CD14-positive monocyte (primary cell): ENCODE measurements around the gene B3GNT2. TPM values are rescaled to one million over a fixed set of nuclear protein-coding genes. Genes with fewer than 3 reads are reported as not detected.
A peak's percentile ranks its signal among the peaks of the same experiment; 100 is the strongest.

Source experiments
- DNase-seq, 3 donors: peaks; one replicate each; pipeline ENCODE4 v3.0.0-alpha.2; 2011 to 2022
- H2AFZ ChIP-seq: 2 replicates; pipeline ENCODE4 v1.6.0; 2012; ENCODE audit warnings: mild to moderate bottlenecking, low read depth, low read length, inconsistent platforms; ENCODE audit not compliant: insufficient read depth, poor library complexity, severe bottlenecking
- H3K27ac ChIP-seq, 2 donors: 1 replicate in 1 of 2; 2 replicates in 1 of 2; pipeline ENCODE4 v1.5.1; 2012 to 2013; ENCODE audit warnings: low read length in 2 of 2, control low read depth in 1 of 2, inconsistent platforms in 1 of 2, low read depth in 1 of 2, mild to moderate bottlenecking in 1 of 2
- H3K27me3 ChIP-seq, 2 donors: one replicate each; pipeline versions ENCODE4 v1.6.0 to v1.6.1; 2011 to 2013; ENCODE audit warnings: low read length in 2 of 2; ENCODE audit not compliant: control insufficient read depth in 2 of 2, insufficient read depth in 2 of 2
- H3K36me3 ChIP-seq, 2 donors: replicated peaks in 1 of 2; 1 replicate in 1 of 2; 2 replicates in 1 of 2; pipeline versions ENCODE4 v1.5.1 to v1.6.1; 2012 to 2013; ENCODE audit warnings: low read length in 2 of 2, control low read depth in 1 of 2, inconsistent platforms in 1 of 2, mild to moderate bottlenecking in 1 of 2; ENCODE audit not compliant: insufficient read depth in 2 of 2, control insufficient read depth in 1 of 2
- H3K4me1 ChIP-seq, 2 donors: 1 replicate in 1 of 2; 2 replicates in 1 of 2; pipeline versions ENCODE4 v1.5.1 to v1.6.1; 2012 to 2013; ENCODE audit warnings: low read length in 2 of 2, control low read depth in 1 of 2, inconsistent platforms in 1 of 2, mild to moderate bottlenecking in 1 of 2, moderate library complexity in 1 of 2; ENCODE audit not compliant: insufficient read depth in 2 of 2, control insufficient read depth in 1 of 2
- H3K4me2 ChIP-seq: replicated peaks from 2 replicates; pipeline ENCODE3; 2012; ENCODE audit warnings: low read length, moderate library complexity, mild to moderate bottlenecking; ENCODE audit not compliant: poor library complexity, severe bottlenecking; ENCODE audit errors: extremely low read depth
- H3K4me3 ChIP-seq, 3 experiments: fragments of 200-600 bp in 1 of 3; sonication (generic) in 1 of 3; replicated peaks in 1 of 3; 1 replicate in 2 of 3; 2 replicates in 1 of 3; pipeline ENCODE4 v1.5.1; 2011 to 2013; ENCODE audit warnings: low read length in 3 of 3, mild to moderate bottlenecking in 3 of 3, control low read depth in 2 of 3, low read depth in 2 of 3, inconsistent platforms in 1 of 3, moderate library complexity in 1 of 3
- H3K79me2 ChIP-seq: 2 replicates; pipeline ENCODE4 v1.6.0; 2012; ENCODE audit warnings: mild to moderate bottlenecking, control low read depth, inconsistent platforms, low read length, moderate library complexity; ENCODE audit not compliant: insufficient read depth
- H3K9ac ChIP-seq: 2 replicates; pipeline ENCODE4 v1.6.0; 2017; ENCODE audit warnings: low read length, mild to moderate bottlenecking; ENCODE audit not compliant: insufficient read depth, poor library complexity, severe bottlenecking
- H3K9me3 ChIP-seq, 2 donors: replicated peaks in 1 of 2; 1 replicate in 1 of 2; 2 replicates in 1 of 2; pipeline versions ENCODE4 v1.5.1 to v1.6.1; 2012 to 2013; ENCODE audit warnings: low read length in 2 of 2, control low read depth in 1 of 2; ENCODE audit not compliant: control insufficient read depth in 1 of 2, insufficient read depth in 1 of 2
- H4K20me1 ChIP-seq: 2 replicates; pipeline ENCODE4 v1.6.0; 2012; ENCODE audit warnings: mild to moderate bottlenecking, low read length, control low read depth, moderate library complexity; ENCODE audit not compliant: insufficient read depth
- H3K27ac Mint-ChIP-seq, 7 donors: one replicate each; pipeline ENCODE4 v1.8.0; 2020; ENCODE audit warnings: mild to moderate bottlenecking in 7 of 7, mixed read lengths in 7 of 7, moderate library complexity in 6 of 7, inconsistent platforms in 2 of 7
- H3K27me3 Mint-ChIP-seq, 3 donors: one replicate each; pipeline ENCODE4 v1.8.0; 2021 to 2022; ENCODE audit warnings: low read depth in 3 of 3, mild to moderate bottlenecking in 3 of 3, mixed read lengths in 3 of 3, moderate library complexity in 3 of 3, inconsistent platforms in 1 of 3
- H3K36me3 Mint-ChIP-seq, 2 donors: one replicate each; pipeline ENCODE4 v1.8.0; 2020; ENCODE audit warnings: mixed read lengths in 2 of 2, inconsistent platforms in 1 of 2, mild to moderate bottlenecking in 1 of 2
- H3K4me1 Mint-ChIP-seq: one replicate; pipeline ENCODE4 v1.8.0; 2020; ENCODE audit warnings: mild to moderate bottlenecking, mixed read lengths
- H3K4me3 Mint-ChIP-seq, 2 donors: one replicate each; pipeline ENCODE4 v1.8.0; 2020; ENCODE audit warnings: mild to moderate bottlenecking in 2 of 2, mixed read lengths in 2 of 2, moderate library complexity in 1 of 2
- H3K9me3 Mint-ChIP-seq, 7 donors: one replicate each; pipeline ENCODE4 v1.8.0; 2020 to 2022; ENCODE audit warnings: mixed read lengths in 7 of 7, mild to moderate bottlenecking in 6 of 7, moderate library complexity in 6 of 7, inconsistent platforms in 2 of 7
- WGBS: methylation state at CpG from one replicate; pipeline ENCODE4 v1.1.5; 2013; ENCODE audit warnings: missing lambda C conversion rate; ENCODE audit not compliant: insufficient coverage; 5-methylcytosine and 5-hydroxymethylcytosine counted together
- intact Hi-C, 2 donors: fragments of 100-400 bp; cut with micrococcal nuclease; formaldehyde crosslinking; loops; one replicate each; pipeline versions ENCODE4 v1.15.0 to v1.15.1; 2023
- polyA plus RNA-seq, 3 donors: library from polyadenylated mRNA; depleted of rRNA in 1 of 3; unstranded in 2 of 3; stranded (reverse) in 1 of 3; fragments of 300-500 nt in 2 of 3; fragments of >200 nt in 1 of 3; fragmentation: Illumina TruSeq in 2 of 3; gene quantifications; 1 replicate in 2 of 3; 2 replicates in 1 of 3; pipeline ENCODE4 v1.2.3, GENCODE V29; 2012 to 2021
- TF ChIP-seq, protein P1 (sequence below): fragments of 200-600 bp; IDR thresholded peaks from one replicate; pipeline ENCODE4 v1.8.0; 2022; ENCODE audit warnings: antibody characterized with exemption, mild to moderate bottlenecking

Gene B3GNT2
- polyA plus RNA-seq, 3 donors, result 15.9 to 34.7 (median 18.5) TPM

DNA sequence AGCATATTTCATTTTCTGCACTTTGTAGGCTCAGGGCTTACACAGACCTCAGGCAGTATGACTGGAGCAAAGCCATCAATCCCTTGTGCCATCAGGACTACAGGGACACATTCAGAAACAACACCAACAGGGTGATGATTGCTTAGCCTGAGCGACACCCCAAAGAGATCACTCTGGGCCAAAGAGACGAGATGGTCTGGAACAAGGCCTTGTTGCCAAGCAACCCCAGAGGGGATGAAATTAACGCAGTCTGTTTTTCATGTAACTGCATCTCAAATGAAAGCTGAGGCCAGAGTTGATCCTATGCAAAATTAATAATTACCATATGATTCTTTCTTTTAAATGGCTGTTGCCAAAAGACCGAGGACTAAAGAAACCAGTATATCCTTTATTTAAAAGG, 20.2 kb upstream of the B3GNT2 start:
- no peak overlapping the region for H3K4me3 ChIP-seq
- H3K36me3 ChIP-seq, result no peaks in the 10 kb centered on the region
- WGBS, result 93% methylated on average over 2 of the region's 4 CpGs
- no peaks in the 10 kb centered on the region for H3K9me3 Mint-ChIP-seq
- no peaks in the 10 kb centered on the region for H3K36me3 Mint-ChIP-seq
- peak overlapping the region in 1 of 7 donors; percentile 55 for H3K27ac Mint-ChIP-seq
- no peak overlapping the region for H3K9ac ChIP-seq
- H3K27me3 ChIP-seq, result no peaks in the 10 kb centered on the region
- no peak for DNase-seq
- no peak overlapping the region for H3K4me2 ChIP-seq
- H3K27me3 Mint-ChIP-seq, result peaks cover 0 to 3% (median 0%) of the 10 kb centered on the region in 3 donors
- H3K4me1 Mint-ChIP-seq, result peaks cover 4% of the 10 kb centered on the region
- TF ChIP-seq, protein P1, sequence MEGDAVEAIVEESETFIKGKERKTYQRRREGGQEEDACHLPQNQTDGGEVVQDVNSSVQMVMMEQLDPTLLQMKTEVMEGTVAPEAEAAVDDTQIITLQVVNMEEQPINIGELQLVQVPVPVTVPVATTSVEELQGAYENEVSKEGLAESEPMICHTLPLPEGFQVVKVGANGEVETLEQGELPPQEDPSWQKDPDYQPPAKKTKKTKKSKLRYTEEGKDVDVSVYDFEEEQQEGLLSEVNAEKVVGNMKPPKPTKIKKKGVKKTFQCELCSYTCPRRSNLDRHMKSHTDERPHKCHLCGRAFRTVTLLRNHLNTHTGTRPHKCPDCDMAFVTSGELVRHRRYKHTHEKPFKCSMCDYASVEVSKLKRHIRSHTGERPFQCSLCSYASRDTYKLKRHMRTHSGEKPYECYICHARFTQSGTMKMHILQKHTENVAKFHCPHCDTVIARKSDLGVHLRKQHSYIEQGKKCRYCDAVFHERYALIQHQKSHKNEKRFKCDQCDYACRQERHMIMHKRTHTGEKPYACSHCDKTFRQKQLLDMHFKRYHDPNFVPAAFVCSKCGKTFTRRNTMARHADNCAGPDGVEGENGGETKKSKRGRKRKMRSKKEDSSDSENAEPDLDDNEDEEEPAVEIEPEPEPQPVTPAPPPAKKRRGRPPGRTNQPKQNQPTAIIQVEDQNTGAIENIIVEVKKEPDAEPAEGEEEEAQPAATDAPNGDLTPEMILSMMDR, result no peak
- H3K9me3 ChIP-seq, result no peaks in the 10 kb centered on the region
- H3K4me1 ChIP-seq, result no peaks in the 10 kb centered on the region
- intact Hi-C loops, result no loop called here
- H4K20me1 ChIP-seq, result no peaks in the 10 kb centered on the region
- H3K4me3 Mint-ChIP-seq, result no peak overlapping the region
- no peaks in the 10 kb centered on the region for H3K79me2 ChIP-seq
- H2AFZ ChIP-seq, result no peak overlapping the region
- H3K27ac ChIP-seq, result no peak overlapping the region

DNA sequence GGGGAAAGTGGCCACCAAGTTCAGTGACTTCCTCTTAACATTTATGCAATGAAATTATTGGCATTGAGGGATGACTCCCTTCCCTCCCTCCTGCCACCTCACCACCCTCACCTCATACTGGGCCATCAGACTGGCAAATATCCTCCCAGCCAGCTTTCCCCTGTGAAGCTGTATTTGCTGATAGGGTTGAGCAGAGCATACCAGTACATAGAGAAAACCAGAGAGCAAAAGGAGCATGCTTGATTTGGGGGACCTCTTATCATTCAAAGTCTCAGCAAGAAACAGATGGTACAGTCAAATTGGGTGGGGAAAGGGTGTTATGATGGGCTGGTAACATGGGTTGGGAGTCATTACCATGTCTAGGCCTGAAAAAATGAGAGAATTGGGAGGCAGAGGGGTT, 19.1 kb upstream of the B3GNT2 start:
- Histone ChIP-seq H3K36me3 (no peaks in the 10 kb centered on the region), H4K20me1 (no peaks in the 10 kb centered on the region), H3K4me1 (no peaks in the 10 kb centered on the region), H3K79me2 (no peaks in the 10 kb centered on the region), H3K27me3 (no peaks in the 10 kb centered on the region), H3K4me3 (no peak overlapping the region), H3K27ac (no peak overlapping the region), H3K9me3 (no peaks in the 10 kb centered on the region), H3K4me2 (no peak overlapping the region), H2AFZ (no peak overlapping the region), H3K9ac (no peak overlapping the region)
- TF ChIP-seq, protein P1, result no peak
- intact Hi-C loops, result no loop called here
- peak overlapping the region in 1 of 7 donors; percentile 29 for H3K27ac Mint-ChIP-seq
- H3K9me3 Mint-ChIP-seq, result no peaks in the 10 kb centered on the region
- peaks cover 8% of the 10 kb centered on the region for H3K4me1 Mint-ChIP-seq
- H3K27me3 Mint-ChIP-seq, result peaks cover 1 to 3% (median 2%) of the 10 kb centered on the region in 3 donors
- DNase-seq, result no peak
- H3K4me3 Mint-ChIP-seq, result no peak overlapping the region
- no peaks in the 10 kb centered on the region for H3K36me3 Mint-ChIP-seq
